Measurements from ENCODE around the gene MACROD2.

DNA sequence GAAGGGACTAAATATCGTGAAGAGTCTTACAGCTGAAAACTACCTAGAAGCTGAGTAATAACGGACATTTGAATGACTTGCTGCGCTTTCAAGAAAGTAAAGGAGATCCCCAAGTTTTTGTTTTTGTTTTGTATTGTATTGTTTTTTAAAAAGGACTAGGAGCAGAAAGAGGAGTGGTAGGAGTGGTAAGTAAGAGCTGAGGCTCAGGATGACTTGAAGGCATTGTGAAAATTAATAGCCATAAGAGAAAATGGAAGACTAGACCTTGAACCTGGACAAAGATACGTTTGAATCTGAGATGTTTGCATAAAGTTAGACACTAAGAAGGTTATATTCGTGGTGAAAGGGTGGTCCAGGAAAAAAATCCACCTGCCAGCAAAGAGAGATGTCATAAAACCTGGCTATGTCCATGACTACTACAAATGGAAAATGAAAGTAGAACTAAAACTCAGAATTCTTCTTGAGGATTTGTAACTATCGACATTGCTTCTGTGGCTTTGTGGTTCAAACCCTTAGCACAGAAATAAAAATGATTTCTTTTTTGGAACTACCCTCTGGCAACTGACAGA lies 1166.8 kb downstream of the MACROD2 start:
- TF ChIP-seq POLR2AphosphoS5 (IDR thresholded peaks at IDR 0.05; ENCODE audit: low read depth, low read length) (no peak), TAF1 (IDR thresholded peaks at IDR 0.05; ENCODE audit: borderline replicate concordance, insufficient read depth, low read length) (no peak)
